ENCODE measurements around the gene STKLD1.
"Not testable (repeated sequence)": the region's sequence is repeated elsewhere in the genome, so short reads cannot be mapped to it uniquely, and the experiment has no call there.

STKLD1 gene

DNA sequence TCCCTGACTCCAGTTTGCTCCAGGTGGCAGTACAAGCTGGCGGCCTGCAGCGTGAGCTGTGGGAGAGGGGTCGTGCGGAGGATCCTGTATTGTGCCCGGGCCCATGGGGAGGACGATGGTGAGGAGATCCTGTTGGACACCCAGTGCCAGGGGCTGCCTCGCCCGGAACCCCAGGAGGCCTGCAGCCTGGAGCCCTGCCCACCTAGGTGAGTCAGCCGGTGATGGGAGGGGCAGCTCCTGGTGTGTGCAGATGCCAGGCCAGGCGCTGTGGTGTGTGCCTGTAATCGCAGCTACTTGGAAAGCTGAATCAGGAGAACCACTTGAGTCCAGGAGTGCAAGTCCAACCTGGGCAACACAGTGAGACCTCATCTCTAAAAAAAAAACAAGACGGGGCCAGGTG is 73.6 kb downstream of the STKLD1 start:
- DNase-seq, result no peak

GRCh38 chr9:133451865-133452264 is 75.7 kb downstream of the STKLD1 start:
- not testable (repeated sequence) for DNase-seq

DNA sequence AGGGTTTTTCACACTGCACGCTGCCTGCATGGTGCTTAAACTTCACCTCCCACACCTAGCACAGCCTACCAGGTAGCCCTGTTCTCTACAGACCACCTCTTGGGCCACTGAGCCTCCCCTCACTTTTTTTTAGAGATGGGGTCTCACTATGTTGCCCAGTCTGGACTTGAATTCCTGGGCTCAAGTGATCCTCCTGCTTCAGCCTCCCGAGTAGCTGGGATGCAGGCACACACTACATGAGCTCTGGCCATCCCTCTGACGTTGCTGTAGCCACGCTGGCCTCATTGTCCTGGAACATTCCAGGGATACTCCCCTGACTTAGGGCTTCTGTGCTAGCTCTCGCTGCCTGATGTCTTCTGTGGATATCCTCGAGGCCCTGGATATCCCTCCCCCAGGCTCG is 76.4 kb downstream of the STKLD1 start:
- DNase-seq, result no peak

DNA sequence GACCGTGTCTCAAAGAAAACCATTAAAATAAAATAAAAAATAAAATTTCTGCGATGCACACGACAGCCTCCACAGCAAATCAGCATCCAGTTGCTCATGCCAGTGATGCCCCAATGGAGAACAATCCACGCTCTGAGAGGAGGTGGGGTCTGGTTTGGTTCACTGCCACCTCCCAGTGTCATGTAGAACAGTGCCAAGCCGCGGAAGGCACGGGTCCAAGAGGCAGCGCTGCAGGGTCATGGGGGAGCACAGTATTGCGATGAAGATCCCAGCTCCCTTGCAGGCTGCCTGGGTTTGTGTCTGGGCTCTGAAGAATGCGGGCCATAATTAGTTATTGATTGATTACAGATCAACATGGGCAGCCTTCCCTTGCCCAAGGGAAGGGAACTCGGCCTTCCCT is 77.5 kb downstream of the STKLD1 start:
- no peak for DNase-seq

DNA sequence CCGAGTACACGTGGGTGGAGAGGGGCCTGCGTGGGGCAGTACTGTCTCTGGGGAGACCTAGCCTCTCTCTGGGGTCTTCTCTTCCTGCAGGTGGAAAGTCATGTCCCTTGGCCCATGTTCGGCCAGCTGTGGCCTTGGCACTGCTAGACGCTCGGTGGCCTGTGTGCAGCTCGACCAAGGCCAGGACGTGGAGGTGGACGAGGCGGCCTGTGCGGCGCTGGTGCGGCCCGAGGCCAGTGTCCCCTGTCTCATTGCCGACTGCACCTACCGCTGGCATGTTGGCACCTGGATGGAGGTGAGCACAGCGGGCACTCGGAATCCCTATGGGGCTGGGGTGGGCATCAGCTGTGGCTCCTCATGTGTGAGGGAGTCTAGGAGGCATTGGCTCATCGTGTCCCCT is 78.2 kb downstream of the STKLD1 start:
- no peak for DNase-seq

DNA sequence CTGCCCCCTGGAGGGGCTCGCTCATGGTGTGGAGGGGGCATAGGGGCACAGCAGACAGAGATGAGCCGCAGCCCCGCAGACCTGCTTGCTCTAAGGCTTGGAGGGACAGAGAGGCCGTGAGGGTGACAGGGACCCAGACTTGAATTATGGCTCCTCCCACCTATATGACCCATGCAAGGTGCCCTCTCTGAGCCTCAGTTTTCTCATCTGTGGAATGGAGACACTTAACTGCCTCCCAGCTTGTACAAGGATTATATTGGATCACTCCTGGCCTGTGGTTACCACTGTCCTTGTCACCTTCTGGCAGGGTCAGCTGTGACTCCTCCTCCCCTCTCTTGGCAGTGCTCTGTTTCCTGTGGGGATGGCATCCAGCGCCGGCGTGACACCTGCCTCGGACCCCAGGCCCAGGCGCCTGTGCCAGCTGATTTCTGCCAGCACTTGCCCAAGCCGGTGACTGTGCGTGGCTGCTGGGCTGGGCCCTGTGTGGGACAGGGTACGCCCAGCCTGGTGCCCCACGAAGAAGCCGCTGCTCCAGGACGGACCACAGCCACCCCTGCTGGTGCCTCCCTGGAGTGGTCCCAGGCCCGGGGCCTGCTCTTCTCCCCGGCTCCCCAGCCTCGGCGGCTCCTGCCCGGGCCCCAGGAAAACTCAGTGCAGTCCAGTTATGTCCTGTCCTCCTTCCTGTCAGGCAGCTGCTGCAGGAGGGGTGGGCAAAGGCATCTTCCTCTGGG is 78.9 kb downstream of the STKLD1 start:
- no peak for DNase-seq
